CD14-positive monocyte (primary cell): ENCODE measurements around the gene KCNH5. TPM values are rescaled to one million over a fixed set of nuclear protein-coding genes. Genes with fewer than 3 reads are reported as not detected.

Experiments
- DNase-seq, 3 donors: peaks; one replicate each; pipeline ENCODE4 v3.0.0-alpha.2; 2011 to 2022
- H2AFZ ChIP-seq: 2 replicates; pipeline ENCODE4 v1.6.0; 2012; ENCODE audit warnings: mild to moderate bottlenecking, low read depth, low read length, inconsistent platforms; ENCODE audit not compliant: insufficient read depth, poor library complexity, severe bottlenecking
- H3K27ac ChIP-seq, 2 donors: 1 replicate in 1 of 2; 2 replicates in 1 of 2; pipeline ENCODE4 v1.5.1; 2012 to 2013; ENCODE audit warnings: low read length in 2 of 2, control low read depth in 1 of 2, inconsistent platforms in 1 of 2, low read depth in 1 of 2, mild to moderate bottlenecking in 1 of 2
- H3K27me3 ChIP-seq, 2 donors: one replicate each; pipeline versions ENCODE4 v1.6.0 to v1.6.1; 2011 to 2013; ENCODE audit warnings: low read length in 2 of 2; ENCODE audit not compliant: control insufficient read depth in 2 of 2, insufficient read depth in 2 of 2
- H3K36me3 ChIP-seq, 2 donors: replicated peaks in 1 of 2; 1 replicate in 1 of 2; 2 replicates in 1 of 2; pipeline versions ENCODE4 v1.5.1 to v1.6.1; 2012 to 2013; ENCODE audit warnings: low read length in 2 of 2, control low read depth in 1 of 2, inconsistent platforms in 1 of 2, mild to moderate bottlenecking in 1 of 2; ENCODE audit not compliant: insufficient read depth in 2 of 2, control insufficient read depth in 1 of 2
- H3K4me1 ChIP-seq, 2 donors: 1 replicate in 1 of 2; 2 replicates in 1 of 2; pipeline versions ENCODE4 v1.5.1 to v1.6.1; 2012 to 2013; ENCODE audit warnings: low read length in 2 of 2, control low read depth in 1 of 2, inconsistent platforms in 1 of 2, mild to moderate bottlenecking in 1 of 2, moderate library complexity in 1 of 2; ENCODE audit not compliant: insufficient read depth in 2 of 2, control insufficient read depth in 1 of 2
- H3K4me2 ChIP-seq: replicated peaks from 2 replicates; pipeline ENCODE3; 2012; ENCODE audit warnings: low read length, moderate library complexity, mild to moderate bottlenecking; ENCODE audit not compliant: poor library complexity, severe bottlenecking; ENCODE audit errors: extremely low read depth
- H3K4me3 ChIP-seq, 3 experiments: fragments of 200-600 bp in 1 of 3; sonication (generic) in 1 of 3; replicated peaks in 1 of 3; 1 replicate in 2 of 3; 2 replicates in 1 of 3; pipeline ENCODE4 v1.5.1; 2011 to 2013; ENCODE audit warnings: low read length in 3 of 3, mild to moderate bottlenecking in 3 of 3, control low read depth in 2 of 3, low read depth in 2 of 3, inconsistent platforms in 1 of 3, moderate library complexity in 1 of 3
- H3K79me2 ChIP-seq: 2 replicates; pipeline ENCODE4 v1.6.0; 2012; ENCODE audit warnings: mild to moderate bottlenecking, control low read depth, inconsistent platforms, low read length, moderate library complexity; ENCODE audit not compliant: insufficient read depth
- H3K9ac ChIP-seq: 2 replicates; pipeline ENCODE4 v1.6.0; 2017; ENCODE audit warnings: low read length, mild to moderate bottlenecking; ENCODE audit not compliant: insufficient read depth, poor library complexity, severe bottlenecking
- H3K9me3 ChIP-seq, 2 donors: replicated peaks in 1 of 2; 1 replicate in 1 of 2; 2 replicates in 1 of 2; pipeline versions ENCODE4 v1.5.1 to v1.6.1; 2012 to 2013; ENCODE audit warnings: low read length in 2 of 2, control low read depth in 1 of 2; ENCODE audit not compliant: control insufficient read depth in 1 of 2, insufficient read depth in 1 of 2
- H4K20me1 ChIP-seq: 2 replicates; pipeline ENCODE4 v1.6.0; 2012; ENCODE audit warnings: mild to moderate bottlenecking, low read length, control low read depth, moderate library complexity; ENCODE audit not compliant: insufficient read depth
- H3K27ac Mint-ChIP-seq, 7 donors: one replicate each; pipeline ENCODE4 v1.8.0; 2020; ENCODE audit warnings: mild to moderate bottlenecking in 7 of 7, mixed read lengths in 7 of 7, moderate library complexity in 6 of 7, inconsistent platforms in 2 of 7
- H3K27me3 Mint-ChIP-seq, 3 donors: one replicate each; pipeline ENCODE4 v1.8.0; 2021 to 2022; ENCODE audit warnings: low read depth in 3 of 3, mild to moderate bottlenecking in 3 of 3, mixed read lengths in 3 of 3, moderate library complexity in 3 of 3, inconsistent platforms in 1 of 3
- H3K36me3 Mint-ChIP-seq, 2 donors: one replicate each; pipeline ENCODE4 v1.8.0; 2020; ENCODE audit warnings: mixed read lengths in 2 of 2, inconsistent platforms in 1 of 2, mild to moderate bottlenecking in 1 of 2
- H3K4me1 Mint-ChIP-seq: one replicate; pipeline ENCODE4 v1.8.0; 2020; ENCODE audit warnings: mild to moderate bottlenecking, mixed read lengths
- H3K4me3 Mint-ChIP-seq, 2 donors: one replicate each; pipeline ENCODE4 v1.8.0; 2020; ENCODE audit warnings: mild to moderate bottlenecking in 2 of 2, mixed read lengths in 2 of 2, moderate library complexity in 1 of 2
- H3K9me3 Mint-ChIP-seq, 7 donors: one replicate each; pipeline ENCODE4 v1.8.0; 2020 to 2022; ENCODE audit warnings: mixed read lengths in 7 of 7, mild to moderate bottlenecking in 6 of 7, moderate library complexity in 6 of 7, inconsistent platforms in 2 of 7
- CTCF ChIP-seq: fragments of 200-600 bp; IDR thresholded peaks from one replicate; pipeline ENCODE4 v1.8.0; 2022; ENCODE audit warnings: antibody characterized with exemption, mild to moderate bottlenecking
- WGBS: methylation state at CpG from one replicate; pipeline ENCODE4 v1.1.5; 2013; ENCODE audit warnings: missing lambda C conversion rate; ENCODE audit not compliant: insufficient coverage; 5-methylcytosine and 5-hydroxymethylcytosine counted together
- intact Hi-C, 2 donors: fragments of 100-400 bp; cut with micrococcal nuclease; formaldehyde crosslinking; loops; one replicate each; pipeline versions ENCODE4 v1.15.0 to v1.15.1; 2023
- polyA plus RNA-seq, 3 donors: library from polyadenylated mRNA; depleted of rRNA in 1 of 3; unstranded in 2 of 3; stranded (reverse) in 1 of 3; fragments of 300-500 nt in 2 of 3; fragments of >200 nt in 1 of 3; fragmentation: Illumina TruSeq in 2 of 3; gene quantifications; 1 replicate in 2 of 3; 2 replicates in 1 of 3; pipeline ENCODE4 v1.2.3, GENCODE V29; 2012 to 2021

KCNH5 gene
- polyA plus RNA-seq, 3 donors = not detected

DNA sequence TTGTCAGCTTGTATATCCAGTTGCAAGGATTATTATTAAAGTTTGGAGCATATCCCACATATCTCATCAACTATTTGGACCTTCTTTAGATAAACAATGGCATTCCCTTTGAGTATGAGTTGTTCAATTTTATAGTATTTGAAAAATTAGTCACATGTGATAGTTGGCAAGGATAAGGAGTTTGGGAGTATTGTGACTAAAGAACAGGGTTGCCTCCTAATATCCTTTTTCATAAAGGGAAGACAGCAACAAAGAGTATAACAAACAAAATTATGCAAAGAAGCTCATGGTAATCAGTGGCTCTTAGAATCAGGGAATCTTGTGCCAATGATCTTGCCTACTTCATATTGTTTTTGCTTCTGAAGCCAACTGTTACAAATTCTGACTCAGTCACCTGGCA is 31.2 kb upstream of the KCNH5 start:
- Mint-ChIP-seq H3K4me1 (no peaks in the 10 kb centered on the region), H3K27ac (no peak overlapping the region), H3K36me3 (no peaks in the 10 kb centered on the region), H3K27me3 (peaks cover 0 to 2% (median 0%) of the 10 kb centered on the region in 3 donors), H3K4me3 (no peak overlapping the region), H3K9me3 (peaks cover 4 to 18% (median 11%) of the 10 kb centered on the region in 7 donors)
- Histone ChIP-seq H3K9me3 (peaks cover 9% of the 10 kb centered on the region in 2 donors), H3K4me2 (no peak overlapping the region), H3K4me3 (no peak overlapping the region), H3K9ac (no peak overlapping the region), H3K27me3 (no peaks in the 10 kb centered on the region), H3K36me3 (no peaks in the 10 kb centered on the region), H3K4me1 (no peaks in the 10 kb centered on the region), H3K79me2 (no peaks in the 10 kb centered on the region), H2AFZ (no peak overlapping the region), H3K27ac (no peak overlapping the region), H4K20me1 (no peaks in the 10 kb centered on the region)
- intact Hi-C loops = no loop called here
- no peak for TF ChIP-seq CTCF
- DNase-seq = no peak

DNA sequence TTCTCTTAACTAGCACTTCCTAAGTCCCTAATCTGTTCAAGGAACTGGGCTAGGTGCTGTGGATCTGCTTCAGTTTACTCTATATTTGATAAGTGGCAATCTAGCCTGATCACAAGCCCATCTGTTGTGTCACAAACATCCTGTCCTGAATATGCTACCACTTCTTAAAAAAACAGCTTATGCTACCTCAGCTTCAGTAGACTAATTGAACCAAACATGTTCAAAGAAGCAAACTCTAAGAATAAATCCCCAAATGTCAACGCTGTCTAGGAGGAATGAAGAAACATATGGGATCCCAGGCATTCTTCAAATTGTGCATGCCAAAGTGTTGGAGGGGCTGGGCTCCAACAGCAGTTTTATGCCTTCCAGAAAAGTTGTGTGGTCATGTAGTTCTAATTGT is 10.4 kb upstream of the KCNH5 start:
- DNase-seq = no peak
- no peaks in the 10 kb centered on the region for H4K20me1 ChIP-seq
- Mint-ChIP-seq H3K4me1 (no peaks in the 10 kb centered on the region), H3K27ac (no peak overlapping the region), H3K4me3 (no peak overlapping the region), H3K27me3 (no peaks in the 10 kb centered on the region), H3K36me3 (no peaks in the 10 kb centered on the region), H3K9me3 (peaks cover 0 to 6% (median 2%) of the 10 kb centered on the region in 7 donors)
- no peak overlapping the region for H2AFZ ChIP-seq
- no peak overlapping the region for H3K4me2 ChIP-seq
- no CpG with 5 or more reads among the region's 1 CpG for WGBS
- TF ChIP-seq CTCF = no peak
- H3K27me3 ChIP-seq = no peaks in the 10 kb centered on the region
- no peaks in the 10 kb centered on the region for H3K79me2 ChIP-seq
- H3K36me3 ChIP-seq = no peaks in the 10 kb centered on the region
- peaks cover 0 to 2% of the 10 kb centered on the region in 2 donors for H3K9me3 ChIP-seq
- no peak overlapping the region for H3K9ac ChIP-seq
- no peaks in the 10 kb centered on the region for H3K4me1 ChIP-seq
- intact Hi-C loops = no loop called here
- H3K4me3 ChIP-seq = no peak overlapping the region
- no peak overlapping the region for H3K27ac ChIP-seq
